Stimulated activated naive CD8-positive, alpha-beta T cell treated with anti-CD3 and anti-CD28 coated beads, Interleukin-15, Interleukin-2, amounts not matched to agents 100 U/mL and 50 U/mL, for 24 hours (primary cell): Measurements from ENCODE around the gene REN.
A peak's percentile ranks its signal among the peaks of the same experiment; 100 is the strongest.

Source experiments
- ATAC-seq: fragments of 150-1000 bp; cut with Tn5 transposase; one replicate; pipeline ENCODE4 v1.10.0; 2021
- DNase-seq: peaks from one replicate; pipeline ENCODE4 v3.0.0; 2021

The REN gene

GRCh38 chr1:204190212-204191211, 24.4 kb upstream of the REN start:
- peak; percentile 23 for DNase-seq
- ATAC-seq: no peak

- ATAC-seq (no peak), DNase-seq (no peak)
Observed at GRCh38 chr1:204188959-204189639, 23.0 kb upstream of the REN start.

DNA sequence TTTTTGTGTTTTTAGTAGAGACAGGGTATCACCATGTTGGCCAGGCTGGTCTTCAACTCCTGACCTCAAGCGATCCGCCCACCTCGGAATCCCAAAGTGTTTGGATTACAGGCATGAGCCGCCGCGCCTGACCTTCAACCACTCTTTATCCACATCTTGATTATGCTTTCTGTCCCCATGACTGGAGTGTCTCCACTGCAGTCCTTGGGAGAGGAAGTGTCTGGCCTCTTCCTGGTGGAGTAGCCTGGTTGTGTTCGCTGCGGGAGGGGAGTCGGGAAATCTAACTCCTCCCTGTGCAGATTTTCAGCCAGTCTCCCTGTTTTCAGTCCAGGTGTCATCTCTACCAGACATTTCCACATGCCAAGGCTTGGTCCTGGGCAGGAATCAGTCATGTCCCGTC, 20.5 kb upstream of the REN start:
- no peak for ATAC-seq
- no peak for DNase-seq

GRCh38 chr1:204181116-204181515, 15.0 kb upstream of the REN start:
- DNase-seq (no peak), ATAC-seq (no peak)

DNA sequence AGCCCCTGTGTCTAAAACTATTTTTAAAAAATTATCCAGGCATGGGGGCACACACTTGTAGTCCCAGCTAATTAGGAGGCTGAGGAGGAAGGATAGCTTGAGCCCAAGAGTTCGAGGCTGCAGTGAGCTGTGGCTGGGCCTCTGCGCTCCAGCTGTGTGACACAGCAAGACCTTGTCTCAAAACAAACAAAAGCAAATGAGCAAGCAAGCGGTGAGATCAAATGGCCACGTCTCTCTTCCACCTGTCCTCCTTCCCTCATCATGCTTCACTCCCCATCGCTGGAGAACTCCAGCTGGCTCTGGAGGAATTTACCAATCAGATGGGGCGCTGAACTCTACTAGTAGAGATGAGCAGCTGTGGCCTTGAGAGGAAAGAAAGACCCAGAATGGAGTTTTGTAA, 14.0 kb upstream of the REN start:
- DNase-seq (no peak), ATAC-seq (no peak)

DNA sequence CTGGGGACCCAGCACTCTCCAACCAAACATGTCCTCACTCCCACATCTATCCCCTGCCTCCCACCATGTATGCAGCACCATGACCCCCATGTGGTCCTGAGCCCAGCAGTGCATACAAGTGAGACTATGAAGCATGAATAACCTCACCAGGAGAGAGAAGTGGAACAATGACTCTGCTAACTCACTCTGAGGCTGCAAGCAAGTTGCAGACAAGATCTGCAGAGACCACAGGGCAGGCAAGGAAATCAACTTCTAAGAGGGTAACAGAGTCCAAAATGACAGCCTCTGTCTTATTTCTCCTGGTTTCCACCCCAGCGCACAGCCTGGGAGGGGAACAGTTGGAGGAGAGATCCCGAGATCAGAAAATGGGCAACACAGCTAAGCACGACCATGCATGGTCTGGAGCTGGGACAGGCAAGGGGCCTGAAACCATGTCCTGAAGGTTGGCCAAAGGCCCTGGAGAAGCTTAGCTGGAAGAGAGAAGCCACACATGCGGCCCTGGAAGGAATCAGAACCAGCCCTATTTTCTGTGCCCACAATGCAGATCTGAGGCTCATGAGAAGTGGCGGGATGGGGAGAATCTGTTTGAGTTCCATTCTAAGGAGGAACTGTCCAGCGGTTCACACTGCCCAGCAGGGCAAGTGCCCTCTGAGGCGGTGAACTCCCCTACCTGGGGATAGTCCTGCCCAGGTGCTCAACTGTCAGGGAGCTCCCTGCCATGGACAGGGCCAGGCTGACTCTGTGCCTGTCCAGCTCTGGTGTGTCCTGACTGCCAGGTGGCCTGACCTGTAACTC, 12.5 kb upstream of the REN start:
- DNase-seq: no peak
- no peak for ATAC-seq

GRCh38 chr1:204177133-204177532, 11.0 kb upstream of the REN start:
- ATAC-seq (no peak), DNase-seq (no peak)

- DNase-seq (no peak), ATAC-seq (no peak)
Observed at GRCh38 chr1:204176049-204176448, 9.9 kb upstream of the REN start.

DNA sequence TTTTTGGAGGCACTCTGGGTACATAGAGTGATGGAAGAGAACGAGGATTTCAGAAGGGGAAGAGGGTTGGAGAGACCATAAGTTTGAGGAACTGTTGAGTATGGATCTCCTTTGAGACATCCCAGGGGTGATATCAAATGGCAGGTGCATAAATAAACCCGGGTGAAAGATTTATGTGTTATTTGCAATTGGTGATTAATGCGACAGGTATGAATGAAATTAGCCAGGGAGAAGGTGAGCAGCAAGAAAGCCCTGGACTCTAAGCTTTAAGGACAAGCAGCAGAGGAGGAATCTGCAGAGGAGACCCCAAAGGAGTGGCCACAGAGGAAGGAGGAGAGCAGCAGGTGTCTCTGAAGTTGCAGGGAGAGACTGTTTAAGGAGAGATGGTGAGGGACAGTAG, 8.8 kb upstream of the REN start:
- ATAC-seq (no peak), DNase-seq (no peak)

DNA sequence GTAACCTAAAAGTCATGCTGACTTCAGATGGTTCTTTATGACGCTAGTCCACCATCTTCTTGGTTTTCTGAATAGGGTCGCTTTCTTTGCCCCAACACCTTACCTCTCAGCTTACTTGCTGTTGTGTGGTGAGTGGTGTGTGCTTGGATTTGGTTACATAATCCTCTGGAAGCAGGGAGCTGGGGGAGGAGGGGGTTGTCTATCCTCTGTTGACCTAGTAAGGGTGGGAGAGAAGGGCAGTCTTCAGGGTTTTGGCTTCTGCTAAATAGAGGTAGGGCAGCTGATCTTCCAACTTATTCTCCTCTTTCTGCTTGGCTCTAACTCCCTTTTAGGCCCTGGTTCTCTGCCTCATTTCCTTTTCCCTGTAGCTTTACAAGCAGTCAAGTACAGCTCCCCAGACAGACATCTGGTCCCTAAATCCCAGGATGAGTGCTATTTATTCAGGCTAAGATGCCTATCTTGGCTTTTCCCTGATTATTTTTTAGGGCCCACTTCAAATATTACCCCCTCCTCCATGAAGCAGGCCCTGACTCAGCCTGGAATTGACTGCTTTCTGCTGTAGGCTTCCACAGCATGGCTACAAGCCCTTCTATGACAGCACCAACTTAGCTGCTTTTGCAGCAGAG, 6.4 kb upstream of the REN start:
- no peak for ATAC-seq
- DNase-seq: no peak

GRCh38 chr1:204171751-204172178, 5.6 kb upstream of the REN start:
- DNase-seq: no peak
- no peak for ATAC-seq

GRCh38 chr1:204170494-204171155, 4.5 kb upstream of the REN start:
- ATAC-seq (no peak), DNase-seq (no peak)

DNA sequence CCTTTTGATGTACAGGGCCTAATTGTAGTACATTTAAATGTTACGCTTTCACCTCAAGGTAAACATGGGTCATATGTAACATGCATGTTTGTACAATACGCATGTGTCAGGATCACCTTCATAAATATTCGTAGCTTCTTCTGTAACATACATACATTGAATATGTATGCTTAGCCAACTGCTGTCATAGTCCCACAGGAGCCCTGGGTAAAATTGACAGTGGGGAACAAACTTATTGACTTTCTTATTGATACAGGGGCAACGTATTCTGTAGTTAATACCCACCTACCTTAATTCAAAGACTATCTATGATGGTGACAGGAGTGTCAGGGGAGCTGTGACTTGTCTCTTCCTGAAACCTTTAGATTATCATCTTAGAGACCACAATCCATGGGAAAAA, 3.7 kb upstream of the REN start:
- DNase-seq: no peak
- no peak for ATAC-seq

GRCh38 chr1:204167730-204168129, 1.6 kb upstream of the REN start:
- ATAC-seq (no peak), DNase-seq (no peak)

DNA sequence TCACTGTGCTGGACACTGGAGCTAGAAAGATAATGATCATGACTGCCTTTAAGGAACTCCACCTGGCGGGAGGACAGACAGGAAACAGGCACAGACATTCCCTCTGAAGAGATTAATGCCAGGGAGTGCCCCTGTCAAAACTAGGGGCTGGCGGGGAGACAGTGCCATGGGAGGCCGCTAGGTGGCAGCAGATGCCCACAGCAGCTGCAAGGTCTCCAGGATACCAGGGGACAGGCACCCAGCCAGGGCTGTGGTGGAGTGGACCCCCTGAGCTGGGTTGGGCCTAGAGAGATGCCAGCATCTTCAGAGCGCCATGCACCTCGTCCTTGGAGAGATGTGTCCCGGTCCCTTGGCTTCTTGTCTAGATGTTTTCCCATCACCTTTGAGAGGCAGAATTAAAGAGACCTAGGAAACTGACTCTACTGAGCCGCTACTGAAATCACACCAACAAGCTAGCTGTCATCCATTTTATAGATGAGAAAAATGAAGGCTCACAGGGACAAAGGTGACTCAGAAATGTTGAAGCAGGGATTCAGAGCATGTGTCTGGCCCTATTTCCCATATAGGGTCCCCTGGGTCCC, 3.6 kb downstream of the REN start:
- DNase-seq (peak; percentile 84), ATAC-seq (peak; percentile 95)

DNA sequence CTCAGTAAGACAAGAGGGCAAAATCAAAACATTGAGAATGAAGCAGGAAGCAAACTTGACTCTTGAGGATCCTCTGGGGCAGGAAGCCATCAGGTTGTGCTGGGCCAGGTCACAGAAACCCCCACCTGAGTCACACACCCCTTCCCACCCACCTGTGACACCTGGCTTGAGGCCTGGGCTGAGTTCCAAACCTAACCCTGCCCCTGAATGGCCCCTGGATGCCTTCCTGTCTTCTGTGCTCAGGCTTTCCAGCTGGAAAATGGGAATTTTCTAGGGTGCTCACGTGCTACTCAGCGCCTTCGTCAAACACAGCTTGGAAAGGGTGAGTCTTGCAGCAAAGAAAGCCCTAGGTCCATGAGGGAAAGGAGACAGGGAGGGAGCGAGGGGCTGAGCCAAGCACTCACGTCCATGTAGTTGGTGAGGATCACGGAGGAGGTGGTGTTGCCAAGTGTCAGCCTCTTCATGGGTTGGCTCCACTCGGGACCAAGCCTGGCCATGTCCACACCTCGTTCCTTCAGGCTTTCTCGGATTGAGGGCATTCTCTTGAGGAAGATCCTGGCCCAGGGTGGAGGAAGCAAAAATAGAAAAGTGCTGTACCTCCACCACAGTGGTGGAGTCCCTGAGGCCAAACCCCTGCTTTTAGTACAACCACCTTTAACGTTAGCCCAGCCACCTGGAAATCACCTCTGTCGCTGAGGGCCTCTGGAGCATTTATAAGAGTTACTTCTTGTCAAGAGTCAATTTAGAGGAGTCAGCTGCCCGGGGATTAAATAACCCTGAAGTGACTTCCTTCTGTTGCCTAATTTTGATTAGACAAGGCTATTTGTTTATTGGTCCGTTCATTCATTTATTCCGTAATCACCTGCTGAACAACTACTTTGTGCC, 4.3 kb downstream of the REN start:
- no peak for DNase-seq
- ATAC-seq: no peak

DNA sequence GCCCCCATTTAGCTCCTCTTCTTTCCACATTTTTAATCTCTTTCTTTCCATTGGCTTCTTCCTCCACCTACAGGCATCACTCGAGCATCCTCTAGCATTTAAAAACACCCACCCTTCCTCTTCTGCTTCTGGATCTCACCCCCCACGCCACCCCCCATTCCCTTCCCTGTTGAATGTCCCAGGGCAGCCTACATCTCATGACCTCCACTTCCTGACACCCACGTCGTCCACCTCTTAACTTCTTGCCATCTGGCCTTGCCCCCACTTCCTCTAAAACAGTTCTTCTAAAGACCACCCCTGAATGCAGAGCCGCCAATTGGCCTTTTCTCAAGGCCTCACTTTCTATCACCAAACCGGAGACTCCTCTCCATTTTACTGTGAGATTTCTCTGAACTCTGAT, 8.2 kb downstream of the REN start:
- DNase-seq (no peak), ATAC-seq (no peak)

DNA sequence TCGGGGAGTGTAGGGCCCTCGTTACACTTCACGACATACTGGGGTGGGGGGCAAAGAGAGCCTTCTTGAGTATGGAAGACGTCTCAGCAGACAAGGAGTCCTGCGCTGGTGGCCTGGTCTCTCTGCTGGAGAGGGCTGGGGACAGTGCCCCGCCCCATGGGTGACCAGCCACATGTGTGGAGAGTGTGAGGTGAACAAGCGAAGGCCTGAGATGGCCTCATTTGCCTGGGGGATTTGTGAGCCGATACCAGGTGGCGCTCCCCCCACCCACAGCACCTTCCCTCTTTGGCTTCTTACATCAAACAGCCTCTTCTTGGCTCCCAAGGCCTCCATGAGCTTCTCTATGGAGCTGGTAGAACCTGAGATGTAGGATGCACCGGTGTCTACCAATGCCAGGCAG, 10.3 kb downstream of the REN start:
- ATAC-seq (no peak), DNase-seq (no peak)

DNA sequence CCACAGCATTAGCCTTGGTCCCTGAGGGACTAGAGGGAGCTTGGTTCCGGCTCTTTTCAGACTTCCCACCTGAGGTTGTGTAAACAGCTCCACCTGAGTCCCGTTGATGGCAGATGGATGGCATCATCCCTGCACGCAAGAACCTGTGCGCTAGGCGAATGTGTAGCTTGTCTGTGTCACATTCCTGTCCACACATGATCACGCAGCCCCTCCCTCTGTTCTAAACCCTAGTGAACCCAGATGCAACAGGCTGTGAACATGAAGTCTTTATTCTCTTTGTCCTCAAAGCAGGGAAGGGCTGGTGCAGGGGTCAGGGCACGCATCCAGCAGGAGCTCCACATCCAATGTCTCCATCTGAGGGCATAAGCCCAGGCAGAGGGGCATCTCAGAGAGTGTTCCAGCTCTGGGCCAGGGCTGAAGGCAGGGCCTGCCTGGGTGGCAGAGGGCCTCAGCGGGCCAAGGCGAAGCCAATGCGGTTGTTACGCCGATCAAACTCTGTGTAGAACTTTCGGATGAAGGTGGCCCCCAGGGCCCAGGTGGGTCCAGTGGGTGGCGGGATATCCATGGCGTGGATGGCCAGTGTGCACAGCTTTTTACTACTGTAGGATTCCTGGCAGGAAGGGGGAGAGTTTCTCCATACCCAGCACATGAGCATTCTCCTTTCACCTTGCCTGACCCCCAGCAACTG, 11.4 kb downstream of the REN start:
- ATAC-seq (no peak), DNase-seq (no peak)

- DNase-seq (no peak), ATAC-seq (no peak)
Observed at GRCh38 chr1:204153667-204154066, 12.5 kb downstream of the REN start.
